Glomerular visceral epithelial cell (primary cell): ENCODE data around the gene CROCC2.

Experiments used
- DNase-seq: peaks from one replicate; pipeline ENCODE4 v3.0.0-alpha.2; 2016; ENCODE audit errors: extremely low spot score

CROCC2 gene

GRCh38 chr2:240921311-240921994 lies 15.3 kb downstream of the CROCC2 start:
- peak; percentile 89 for DNase-seq

DNA sequence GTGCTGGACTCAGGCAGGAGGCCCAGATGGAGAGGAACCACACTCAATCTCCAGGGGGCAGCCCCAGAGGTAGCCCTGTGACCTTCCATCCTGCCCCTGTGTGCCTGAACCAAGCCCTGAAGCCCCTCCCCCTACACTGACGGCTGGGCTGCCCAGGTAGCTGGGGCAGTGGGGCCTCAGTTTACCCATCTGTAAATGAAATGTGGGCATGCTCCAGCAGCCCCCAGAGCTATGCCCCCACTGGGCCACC lies 15.8 kb downstream of the CROCC2 start:
- no peak for DNase-seq

DNA sequence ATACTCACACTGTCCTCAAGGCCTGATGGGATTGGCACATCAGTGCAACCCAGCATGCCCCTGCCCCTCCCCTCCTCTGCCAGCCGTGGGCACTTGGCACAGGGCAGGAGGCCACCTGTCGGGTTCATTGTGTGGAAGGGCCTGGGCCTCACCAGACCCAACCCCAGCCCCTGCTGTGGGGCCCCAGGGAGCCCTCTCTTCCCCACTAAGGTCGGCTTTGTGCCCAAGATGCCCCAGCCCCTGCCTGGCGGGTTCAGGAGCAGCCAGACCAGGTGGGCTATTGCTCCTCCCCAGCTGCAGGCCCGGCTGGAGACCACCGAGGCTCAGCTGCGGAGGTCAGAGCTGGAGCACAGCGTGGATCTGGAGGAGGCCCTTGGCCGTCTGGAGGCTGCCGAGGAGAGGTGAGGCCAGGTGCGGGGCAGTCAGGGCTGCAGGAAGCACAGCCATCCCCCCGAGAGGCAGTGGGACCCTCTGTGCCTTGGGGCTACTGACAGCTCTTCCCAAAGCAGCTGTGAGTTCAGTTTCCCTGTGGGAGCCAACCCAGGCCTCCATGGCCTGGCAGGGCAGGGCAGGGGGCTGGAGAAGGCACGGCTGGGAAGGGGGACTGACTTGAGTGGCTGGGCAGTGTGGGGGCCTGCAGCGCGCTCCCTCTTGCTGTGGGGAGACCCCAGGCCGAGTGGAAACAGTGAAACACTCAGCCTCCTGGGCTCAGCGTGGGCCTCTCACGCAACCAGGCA lies 16.3 kb downstream of the CROCC2 start:
- DNase-seq, result no peak

GRCh38 chr2:240922982-240923537 lies 16.9 kb downstream of the CROCC2 start:
- DNase-seq, result no peak

DNA sequence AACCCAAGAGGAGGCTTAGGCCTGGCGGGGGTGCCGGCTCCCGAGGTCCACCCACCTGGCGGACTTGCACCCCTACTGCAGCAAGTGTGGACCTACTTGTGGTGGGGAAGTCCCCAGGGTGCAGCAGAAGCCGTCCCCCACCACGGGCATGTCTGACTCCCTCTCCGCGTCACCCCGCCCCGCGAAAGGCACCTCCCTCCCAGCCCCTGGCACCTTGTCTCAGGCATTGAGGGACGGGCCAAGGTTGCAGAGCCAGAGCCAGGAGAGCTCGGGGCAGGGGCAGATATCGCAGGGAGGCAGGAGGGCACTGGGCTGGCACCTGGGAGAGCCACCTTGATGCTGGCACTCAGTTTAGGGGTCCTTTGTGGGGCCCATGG lies 19.0 kb downstream of the CROCC2 start:
- DNase-seq, result no peak

DNA sequence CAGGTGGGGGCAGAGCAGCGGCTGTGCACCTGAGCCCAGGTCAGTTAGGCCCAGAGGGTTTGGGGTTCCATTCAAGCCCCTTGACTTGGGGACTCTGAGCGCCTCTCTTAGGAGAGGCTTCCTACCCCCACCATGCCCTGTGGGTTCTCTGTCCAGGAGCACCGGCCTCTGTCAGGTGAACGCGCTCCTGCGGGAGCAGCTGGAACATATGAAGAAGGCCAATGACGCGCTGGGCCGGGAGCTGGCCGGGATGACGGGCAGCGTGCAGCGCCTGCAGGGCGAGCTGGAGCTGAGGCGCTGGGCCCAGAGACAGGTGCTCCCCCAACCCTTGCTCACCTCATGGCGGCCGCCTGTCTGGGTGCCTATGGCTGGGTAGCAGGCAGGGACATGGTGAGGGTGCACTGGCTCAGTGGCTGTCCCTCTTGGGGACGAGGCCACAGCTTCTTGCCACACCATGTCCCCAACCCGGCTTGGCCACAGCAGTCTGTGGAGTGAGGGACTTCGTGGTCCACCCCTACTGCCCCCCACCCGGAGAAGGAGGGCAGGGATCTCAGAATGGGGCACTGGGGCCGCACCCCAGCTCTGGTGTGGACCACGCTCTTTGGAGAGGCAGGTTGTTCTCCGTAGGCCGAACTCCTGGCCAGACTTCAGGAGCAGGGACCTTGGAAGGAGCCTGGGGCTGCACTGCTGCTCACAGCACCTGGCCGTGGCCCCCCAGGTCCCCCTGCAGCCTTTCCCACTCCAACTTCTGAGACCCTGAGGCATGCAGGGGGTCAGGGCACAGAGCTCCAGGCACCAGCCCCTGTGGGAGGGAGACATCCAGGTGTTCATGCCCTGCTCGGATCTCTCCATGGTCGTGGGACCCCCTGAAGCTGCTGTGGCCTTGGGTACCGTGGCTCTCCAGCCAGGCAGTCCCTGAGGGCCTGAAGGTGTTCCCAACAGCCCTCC lies 19.7 kb downstream of the CROCC2 start:
- DNase-seq, result no peak

- DNase-seq, result no peak
Measured at GRCh38 chr2:240926516-240927389, 20.6 kb downstream of the CROCC2 start.

DNA sequence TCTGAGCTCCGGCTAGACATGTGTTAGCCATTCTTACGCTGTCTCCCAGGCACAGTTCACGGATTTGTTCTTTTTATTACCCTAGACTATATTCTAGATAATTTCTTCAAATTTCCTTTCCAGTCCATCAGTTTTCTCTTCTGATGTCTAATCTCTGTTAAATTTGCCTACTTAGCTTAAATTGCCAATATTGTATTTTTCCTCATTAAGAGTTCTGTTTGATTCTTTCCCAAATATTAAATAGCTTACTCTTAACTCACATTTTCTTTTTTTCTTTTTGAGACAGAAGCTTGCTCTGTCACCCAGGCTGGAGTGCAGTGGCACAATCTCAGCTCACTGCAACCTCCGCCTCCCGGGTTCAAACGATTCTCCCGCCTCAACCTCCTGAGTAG lies 21.2 kb downstream of the CROCC2 start:
- DNase-seq, result no peak

GRCh38 chr2:240928476-240929363 lies 22.6 kb downstream of the CROCC2 start:
- DNase-seq, result no peak

DNA sequence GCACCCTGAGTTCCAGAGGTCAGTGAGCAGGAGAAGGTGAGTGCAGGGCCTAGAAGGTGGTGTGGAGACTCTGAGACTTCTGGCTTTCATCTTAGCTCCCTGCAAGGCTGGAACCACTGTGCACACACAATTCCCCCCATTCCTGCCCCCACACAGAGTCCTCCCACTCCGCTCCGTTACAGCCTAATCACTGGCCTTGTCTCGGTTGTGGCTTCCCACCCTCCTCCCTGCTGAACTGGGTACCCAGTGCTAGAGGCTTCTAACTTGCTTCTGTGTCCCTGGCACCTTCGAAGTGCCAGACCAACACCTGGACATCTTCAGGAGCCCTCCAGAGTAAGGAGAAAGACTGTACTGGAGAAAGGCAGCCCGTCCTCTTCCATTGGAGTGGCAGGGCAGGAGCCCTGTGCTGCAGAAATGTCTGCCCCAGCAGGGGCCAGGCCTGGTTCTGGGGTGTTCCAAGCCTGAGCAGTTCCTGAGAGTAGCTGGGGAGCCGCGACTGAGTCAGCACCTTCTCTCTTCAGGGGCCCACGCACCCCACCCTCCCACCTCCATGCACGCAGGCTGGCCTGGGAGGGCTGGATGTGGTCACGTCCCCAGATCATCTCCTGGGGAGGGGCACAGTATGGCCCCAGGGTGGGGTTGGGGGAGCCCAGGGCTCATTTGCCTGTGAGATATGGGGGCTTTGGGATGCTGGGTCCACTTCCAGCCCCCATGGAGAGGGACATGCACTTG lies 23.4 kb downstream of the CROCC2 start:
- DNase-seq, result no peak

- DNase-seq, result no peak
Measured at GRCh38 chr2:240930096-240930630, 24.0 kb downstream of the CROCC2 start.

DNA sequence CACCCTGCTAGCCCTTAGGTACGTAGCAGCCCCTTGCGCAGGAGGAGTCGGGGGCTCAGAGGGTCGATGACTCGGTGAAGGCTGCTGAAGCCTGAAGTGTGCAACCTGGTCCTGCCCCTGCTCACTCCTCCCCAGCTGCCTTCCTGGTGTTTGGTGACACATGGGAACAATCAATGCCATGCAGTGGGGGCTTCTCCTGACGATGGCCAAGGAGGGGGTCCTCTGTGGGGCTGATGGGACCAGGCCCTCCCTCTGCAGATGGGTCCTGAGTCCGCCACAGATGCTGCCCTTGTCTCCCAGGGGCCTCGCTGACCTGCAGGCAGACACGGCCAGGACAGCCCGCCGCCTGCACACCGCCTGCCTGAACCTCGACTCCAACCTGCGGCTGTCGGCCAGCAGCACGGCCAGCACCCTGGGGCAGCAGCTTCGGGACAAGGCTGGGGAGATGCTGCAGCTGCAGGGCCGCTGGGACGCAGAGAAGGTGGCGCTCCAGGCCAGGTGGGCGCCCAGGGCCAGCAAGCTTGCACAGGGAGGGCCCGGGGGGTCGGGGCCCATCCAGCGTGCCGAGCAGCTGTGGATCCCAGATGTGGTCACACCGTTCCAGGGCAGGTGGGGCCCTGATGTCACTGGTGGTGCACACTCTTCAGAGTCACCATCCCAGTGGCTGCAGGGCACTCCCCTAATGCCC lies 24.6 kb downstream of the CROCC2 start:
- DNase-seq, result no peak

GRCh38 chr2:240931319-240931949 lies 25.3 kb downstream of the CROCC2 start:
- no peak for DNase-seq

DNA sequence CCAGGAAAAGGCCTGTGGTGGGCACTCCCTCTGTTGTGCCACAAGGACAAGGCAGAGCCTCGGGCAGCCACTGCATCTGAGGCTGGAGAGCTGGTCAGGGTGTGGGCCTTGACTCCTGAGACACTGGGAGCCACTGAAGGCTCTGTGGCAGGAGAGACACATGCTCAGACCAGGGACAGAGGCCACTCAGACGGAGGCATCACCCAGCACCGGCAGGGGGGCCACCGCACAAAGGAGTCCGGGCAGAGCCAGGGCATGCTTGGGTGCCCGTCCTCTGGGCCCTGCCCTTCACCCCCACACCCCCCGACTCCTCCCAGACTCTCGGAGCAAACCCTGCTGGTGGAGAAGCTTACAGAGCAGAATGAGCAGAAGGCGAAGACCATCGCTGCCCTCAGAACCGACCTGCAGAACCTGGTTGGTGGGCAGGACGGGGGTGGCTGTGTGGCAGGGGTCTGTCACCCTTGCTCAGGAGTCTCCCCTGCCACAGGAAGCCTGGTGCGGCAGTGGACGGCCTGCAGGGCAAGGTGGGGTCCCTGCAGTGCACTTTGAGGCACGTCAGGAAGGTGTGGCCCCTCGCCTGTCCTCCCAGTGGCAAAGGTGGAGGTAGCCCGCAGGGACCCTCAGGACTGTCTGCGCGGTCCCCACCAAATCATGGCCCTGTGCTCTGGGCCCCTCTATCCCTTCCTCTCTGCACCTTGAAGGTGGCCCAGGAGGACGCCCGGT lies 26.0 kb downstream of the CROCC2 start:
- DNase-seq, result no peak

DNA sequence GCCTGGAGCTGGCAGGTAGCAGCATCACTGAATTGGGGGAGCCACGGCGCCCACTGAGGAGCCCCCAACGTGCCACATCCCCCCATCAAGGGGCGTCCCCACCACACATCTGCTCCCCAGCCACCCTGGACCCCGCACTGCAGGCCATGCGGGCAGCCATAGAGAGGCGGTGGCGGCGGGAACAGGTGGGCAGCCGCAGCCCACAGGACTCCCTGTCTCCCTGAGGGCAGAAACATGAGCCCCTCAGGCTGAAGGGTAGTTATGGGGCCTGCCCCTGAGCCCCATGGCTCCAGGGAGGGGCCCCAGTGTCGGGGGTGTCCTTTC lies 26.6 kb downstream of the CROCC2 start:
- no peak for DNase-seq

GRCh38 chr2:240933048-240933965 lies 27.2 kb downstream of the CROCC2 start:
- no peak for DNase-seq
